RWPE1 (cell line): ENCODE results near the gene SH3RF1.

Source experiments
- CTCF ChIA-PET: fragments of 350-600 bp; sonication (Branson Sonifier 250); formaldehyde crosslinking; extraction: SDS; loops from one replicate; lab custom pipeline; 2021; lab: Yijun Ruan, JAX
- POLR2A ChIA-PET: fragments of 400-600 bp; formaldehyde crosslinking; extraction: SDS; loops from one replicate; lab custom pipeline; 2020; ENCODE audit warnings: antibody characterized with exemption; ENCODE audit not compliant: low non-redundant PET; lab: Yijun Ruan, JAX
- DNase-seq: peaks from one replicate; pipeline ENCODE4 v3.0.0; 2012; ENCODE audit warnings: low spot score
- H3K27ac ChIP-seq: fragments of 450-650 bp; 2 replicates; pipeline ENCODE4 v1.5.1; 2017
- TF ChIP-seq, protein P1 (sequence below): fragments of 450-650 bp; conservative IDR thresholded peaks from 2 replicates; pipeline ENCODE4 v1.5.1; 2017; ENCODE audit warnings: low read depth, mild to moderate bottlenecking

The SH3RF1 gene

DNA sequence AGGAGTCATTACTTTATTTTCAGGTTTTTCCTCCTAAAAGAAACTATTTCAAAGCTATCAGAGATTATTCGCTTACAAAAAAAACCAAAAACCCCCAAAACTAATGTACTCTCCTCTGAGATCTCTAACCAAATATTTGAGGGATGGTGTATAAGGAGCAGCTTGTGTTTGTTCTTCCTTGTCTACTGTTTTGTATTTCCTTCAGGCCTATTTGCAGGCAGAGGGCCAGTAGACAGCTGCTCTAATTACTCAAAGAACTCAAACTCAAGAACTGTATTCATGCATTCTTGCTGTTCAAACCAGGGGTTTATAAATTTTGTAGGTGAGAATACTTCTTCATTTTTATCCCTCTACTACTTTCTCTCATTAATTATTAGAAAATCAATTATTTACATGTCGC is 51.3 kb downstream of the SH3RF1 start:
- H3K27ac ChIP-seq = no peak overlapping the region
- POLR2A ChIA-PET = no interaction called here
- TF ChIP-seq, protein P1, sequence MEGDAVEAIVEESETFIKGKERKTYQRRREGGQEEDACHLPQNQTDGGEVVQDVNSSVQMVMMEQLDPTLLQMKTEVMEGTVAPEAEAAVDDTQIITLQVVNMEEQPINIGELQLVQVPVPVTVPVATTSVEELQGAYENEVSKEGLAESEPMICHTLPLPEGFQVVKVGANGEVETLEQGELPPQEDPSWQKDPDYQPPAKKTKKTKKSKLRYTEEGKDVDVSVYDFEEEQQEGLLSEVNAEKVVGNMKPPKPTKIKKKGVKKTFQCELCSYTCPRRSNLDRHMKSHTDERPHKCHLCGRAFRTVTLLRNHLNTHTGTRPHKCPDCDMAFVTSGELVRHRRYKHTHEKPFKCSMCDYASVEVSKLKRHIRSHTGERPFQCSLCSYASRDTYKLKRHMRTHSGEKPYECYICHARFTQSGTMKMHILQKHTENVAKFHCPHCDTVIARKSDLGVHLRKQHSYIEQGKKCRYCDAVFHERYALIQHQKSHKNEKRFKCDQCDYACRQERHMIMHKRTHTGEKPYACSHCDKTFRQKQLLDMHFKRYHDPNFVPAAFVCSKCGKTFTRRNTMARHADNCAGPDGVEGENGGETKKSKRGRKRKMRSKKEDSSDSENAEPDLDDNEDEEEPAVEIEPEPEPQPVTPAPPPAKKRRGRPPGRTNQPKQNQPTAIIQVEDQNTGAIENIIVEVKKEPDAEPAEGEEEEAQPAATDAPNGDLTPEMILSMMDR = no peak
- DNase-seq = no peak
- CTCF ChIA-PET = interaction anchor here (0.6 kb wide), 1 partner anchor 182 kb away, joined by 5 read pairs; no protein-coding TSS in a partner anchor

DNA sequence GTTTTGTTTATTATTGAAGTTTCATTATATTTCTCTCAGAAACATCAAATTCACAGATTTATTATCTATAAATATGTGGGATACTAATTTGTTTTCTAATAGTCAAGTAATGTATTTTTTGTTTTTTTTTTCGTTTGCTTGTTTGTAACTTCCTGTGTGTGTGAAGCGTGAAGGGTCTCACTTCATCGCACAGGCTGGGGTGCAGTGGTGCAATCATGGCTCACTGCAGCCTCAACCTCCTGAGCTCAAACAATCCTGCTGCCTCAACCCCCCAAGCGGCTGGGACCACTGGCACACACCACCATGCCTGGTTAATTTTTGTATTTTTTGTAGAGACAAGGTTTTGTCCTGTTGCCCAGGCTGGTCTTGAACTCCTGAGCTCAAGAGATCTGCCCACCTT is 55.1 kb downstream of the SH3RF1 start:
- CTCF ChIA-PET = no interaction called here
- DNase-seq = no peak
- H3K27ac ChIP-seq = no peak overlapping the region
- TF ChIP-seq, protein P1 = no peak
- POLR2A ChIA-PET = no interaction called here

DNA sequence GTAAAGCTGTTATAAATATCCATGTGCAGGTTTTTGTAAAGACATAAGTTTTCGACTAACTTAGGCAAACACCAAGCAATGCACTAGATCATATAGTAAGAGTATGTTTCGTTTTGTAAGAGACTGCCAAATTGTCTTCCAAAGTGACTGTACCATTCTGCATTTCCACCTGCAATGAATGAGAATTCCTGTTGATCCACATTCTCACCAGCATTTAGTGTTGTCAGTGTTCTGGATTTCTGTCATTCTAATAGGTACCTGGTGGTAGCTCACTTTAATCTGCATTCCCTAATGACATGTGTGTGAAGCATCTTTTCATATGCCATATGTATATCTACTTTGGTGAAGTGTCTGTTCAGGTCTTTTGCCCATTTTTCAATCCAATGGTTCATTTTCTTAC is 57.8 kb downstream of the SH3RF1 start:
- no peak for DNase-seq
- CTCF ChIA-PET = interaction anchor here (0.5 kb wide), 1 partner anchor 129 kb away, joined by 3 read pairs; no protein-coding TSS in a partner anchor
- TF ChIP-seq, protein P1 = no peak
- no peak overlapping the region for H3K27ac ChIP-seq
- POLR2A ChIA-PET = no interaction called here

DNA sequence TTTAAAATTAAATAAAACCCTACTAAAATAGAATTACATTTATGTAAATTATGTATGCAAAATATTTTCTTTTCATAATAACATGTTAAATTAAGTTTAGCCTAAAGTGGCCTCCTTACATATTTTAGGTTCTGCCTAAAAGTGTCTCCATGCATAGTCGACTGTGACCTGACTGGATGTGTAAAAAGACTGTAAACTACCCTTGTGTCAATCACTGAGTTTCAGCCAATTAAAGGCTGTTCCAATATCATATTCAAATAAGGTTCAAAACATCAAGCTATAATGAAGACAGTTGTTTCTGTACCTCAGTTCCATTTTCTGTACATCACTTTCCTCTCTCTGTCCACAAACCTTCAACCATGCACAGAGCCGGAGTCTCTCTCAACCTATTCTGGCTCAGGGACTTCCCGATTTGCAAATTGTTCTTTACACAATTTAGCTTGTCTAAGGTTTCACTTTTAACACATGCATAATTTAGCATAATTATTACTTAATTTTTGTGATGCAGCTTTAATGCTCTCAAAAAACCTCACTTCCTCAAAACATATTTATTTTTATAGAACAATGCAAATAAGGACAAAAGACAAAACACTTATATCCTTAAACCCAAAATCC is 60.1 kb downstream of the SH3RF1 start:
- DNase-seq = no peak
- no peak overlapping the region for H3K27ac ChIP-seq
- TF ChIP-seq, protein P1 = no peak
- POLR2A ChIA-PET = no interaction called here
- CTCF ChIA-PET = interaction anchor here (0.7 kb wide), 1 partner anchor 28 kb away, joined by 6 read pairs; no protein-coding TSS in a partner anchor

DNA sequence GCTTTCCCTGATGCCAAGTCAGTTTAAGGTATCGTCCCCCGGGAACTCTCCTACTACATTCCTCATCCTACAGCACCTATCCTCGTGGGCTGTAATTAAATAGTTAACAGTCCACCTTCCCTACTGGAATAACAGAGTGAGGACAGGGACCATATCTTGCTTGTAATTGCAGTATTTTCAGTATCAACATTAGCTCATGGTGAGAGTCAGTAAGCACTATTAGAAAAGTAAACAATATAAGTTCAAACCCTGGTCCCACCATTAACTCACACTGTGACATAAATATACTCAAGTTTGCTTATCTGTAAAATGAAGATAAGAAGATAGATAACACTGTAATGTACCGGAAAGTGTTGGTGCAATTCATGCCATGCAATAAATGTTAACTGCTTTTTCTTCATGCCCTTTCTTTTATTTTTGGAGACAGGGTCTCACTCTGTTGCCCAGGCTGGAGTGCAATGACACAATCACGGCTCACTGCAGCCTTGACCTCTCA is 61.3 kb downstream of the SH3RF1 start:
- TF ChIP-seq, protein P1 = no peak
- ChIA-PET CTCF (no interaction called here), POLR2A (no interaction called here)
- no peak for DNase-seq
- no peak overlapping the region for H3K27ac ChIP-seq

DNA sequence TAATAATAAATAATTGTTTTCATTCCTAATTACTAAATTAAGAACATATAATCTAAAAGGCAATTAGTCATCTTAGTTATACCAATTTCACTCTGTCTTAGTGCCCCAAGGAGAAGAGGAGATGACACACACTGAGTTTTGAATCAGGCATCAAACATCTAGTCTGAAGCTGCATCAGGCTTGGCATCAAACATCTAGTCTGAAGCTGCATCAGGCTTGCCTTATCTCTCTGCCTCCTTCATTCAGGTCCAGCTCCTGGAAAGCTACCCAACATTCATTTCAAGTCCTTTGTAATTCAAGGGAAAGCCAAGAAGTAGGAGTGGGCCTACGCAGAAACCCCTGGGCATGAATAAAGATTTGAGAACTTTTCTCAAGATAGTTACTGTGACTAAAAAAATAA is 62.2 kb downstream of the SH3RF1 start:
- no peak for DNase-seq
- ChIA-PET CTCF (interaction anchor here (0.6 kb wide), 1 partner anchor 27 kb away, joined by 3 read pairs; no protein-coding TSS in a partner anchor), POLR2A (no interaction called here)
- no peak overlapping the region for H3K27ac ChIP-seq
- TF ChIP-seq, protein P1 = no peak
